Neural crest cell (in vitro differentiated cells): ENCODE data around the gene TMEM45A. TPM values are rescaled to one million over a fixed set of nuclear protein-coding genes. Genes with fewer than 3 reads are reported as not detected.

Experiments used
- DNase-seq: peaks from one replicate; pipeline ENCODE4 v3.0.0; 2021; ENCODE audit warnings: low read depth, mixed read lengths, low spot score
- H3K27ac Mint-ChIP-seq: one replicate; pipeline ENCODE4 v1.8.0; 2021; ENCODE audit warnings: mild to moderate bottlenecking, mixed read lengths; ENCODE audit not compliant: unreplicated experiment
- H3K27me3 Mint-ChIP-seq: 2 replicates; pipeline ENCODE4 v1.8.0; 2021; ENCODE audit warnings: low read depth, mild to moderate bottlenecking, mixed read lengths
- H3K36me3 Mint-ChIP-seq: 2 replicates; pipeline ENCODE4 v1.8.0; 2021; ENCODE audit warnings: low read depth, mild to moderate bottlenecking, mixed read lengths
- H3K4me1 Mint-ChIP-seq: 2 replicates; pipeline ENCODE4 v1.8.0; 2021; ENCODE audit warnings: mixed read lengths
- H3K4me3 Mint-ChIP-seq: one replicate; pipeline ENCODE4 v1.8.0; 2021; ENCODE audit warnings: mild to moderate bottlenecking, mixed read lengths
- H3K9me3 Mint-ChIP-seq: 2 replicates; pipeline ENCODE4 v1.8.0; 2021; ENCODE audit warnings: mixed read lengths
- total RNA-seq: library from RNA; stranded (reverse); gene quantifications from 2 replicates; pipeline ENCODE4 v1.2.1, GENCODE V29; 2021
- TF ChIP-seq, protein P1 (sequence below): fragments of 200-600 bp; sonication (generic); conservative IDR thresholded peaks from 2 replicates; pipeline ENCODE4 v1.5.0; 2021; ENCODE audit warnings: antibody characterized with exemption, mild to moderate bottlenecking

Gene TMEM45A
- total RNA-seq, 1 donor from 2014 or later: 18.7 TPM

DNA sequence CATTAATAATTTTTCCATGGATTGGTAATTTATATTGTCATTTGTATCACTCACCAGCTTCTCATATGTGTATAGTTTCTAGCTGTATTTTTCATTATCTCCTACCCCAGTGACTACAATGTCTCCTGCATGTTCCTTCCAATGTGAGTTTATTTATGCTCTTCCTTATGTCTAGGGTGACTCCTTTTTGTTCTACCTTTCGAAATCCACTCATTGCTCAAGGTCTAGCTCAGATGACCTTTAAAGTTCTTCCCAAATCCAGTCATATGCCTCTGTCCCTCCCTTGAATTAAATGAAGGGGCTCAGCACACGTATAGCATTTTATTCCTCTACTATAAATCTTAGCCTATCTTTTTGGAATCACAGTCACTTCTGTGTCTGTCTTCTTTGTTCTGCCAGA is 53.0 kb downstream of the TMEM45A start:
- TF ChIP-seq, protein P1, sequence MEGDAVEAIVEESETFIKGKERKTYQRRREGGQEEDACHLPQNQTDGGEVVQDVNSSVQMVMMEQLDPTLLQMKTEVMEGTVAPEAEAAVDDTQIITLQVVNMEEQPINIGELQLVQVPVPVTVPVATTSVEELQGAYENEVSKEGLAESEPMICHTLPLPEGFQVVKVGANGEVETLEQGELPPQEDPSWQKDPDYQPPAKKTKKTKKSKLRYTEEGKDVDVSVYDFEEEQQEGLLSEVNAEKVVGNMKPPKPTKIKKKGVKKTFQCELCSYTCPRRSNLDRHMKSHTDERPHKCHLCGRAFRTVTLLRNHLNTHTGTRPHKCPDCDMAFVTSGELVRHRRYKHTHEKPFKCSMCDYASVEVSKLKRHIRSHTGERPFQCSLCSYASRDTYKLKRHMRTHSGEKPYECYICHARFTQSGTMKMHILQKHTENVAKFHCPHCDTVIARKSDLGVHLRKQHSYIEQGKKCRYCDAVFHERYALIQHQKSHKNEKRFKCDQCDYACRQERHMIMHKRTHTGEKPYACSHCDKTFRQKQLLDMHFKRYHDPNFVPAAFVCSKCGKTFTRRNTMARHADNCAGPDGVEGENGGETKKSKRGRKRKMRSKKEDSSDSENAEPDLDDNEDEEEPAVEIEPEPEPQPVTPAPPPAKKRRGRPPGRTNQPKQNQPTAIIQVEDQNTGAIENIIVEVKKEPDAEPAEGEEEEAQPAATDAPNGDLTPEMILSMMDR: no peak
- Mint-ChIP-seq H3K4me3 (no peak overlapping the region), H3K4me1 (no peaks in the 10 kb centered on the region), H3K36me3 (peaks cover 11% of the 10 kb centered on the region), H3K27ac (no peak overlapping the region), H3K27me3 (no peaks in the 10 kb centered on the region), H3K9me3 (peaks cover 12% of the 10 kb centered on the region)
- no peak for DNase-seq

DNA sequence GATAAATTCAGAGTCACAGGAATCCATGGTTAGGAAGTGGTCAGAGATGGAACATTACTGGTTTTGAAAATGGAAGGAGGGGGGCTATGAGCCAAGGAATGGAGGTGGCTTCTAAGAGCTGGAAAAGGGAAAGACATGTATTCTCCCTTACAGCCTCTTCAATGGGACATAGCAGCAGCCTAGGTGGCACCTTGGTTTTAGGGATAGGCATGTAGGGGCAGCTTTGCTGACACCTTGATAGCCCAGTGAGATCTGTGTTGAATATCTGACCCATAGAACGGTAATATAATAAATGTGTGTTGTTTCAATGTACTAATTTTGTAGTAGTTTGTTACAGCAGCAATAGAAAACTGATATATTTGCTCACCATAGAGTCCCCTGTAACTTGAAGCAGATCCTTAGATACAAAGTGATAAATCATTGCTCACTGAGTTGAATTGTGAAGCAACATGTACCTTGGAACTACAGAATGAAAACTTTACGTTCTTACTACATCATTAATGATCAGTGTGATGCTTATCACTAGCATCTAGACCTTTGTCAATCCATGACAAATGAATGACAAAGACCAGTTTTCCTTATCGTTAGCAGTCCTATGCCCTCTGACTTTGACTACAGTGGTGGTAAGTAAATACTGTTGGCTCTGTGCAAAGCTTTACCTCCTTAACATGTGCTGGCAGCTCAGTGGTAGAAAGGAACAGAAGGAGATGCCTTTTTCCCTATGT is 53.8 kb downstream of the TMEM45A start:
- TF ChIP-seq, protein P1: no peak
- H3K27me3 Mint-ChIP-seq: no peaks in the 10 kb centered on the region
- no peaks in the 10 kb centered on the region for H3K4me1 Mint-ChIP-seq
- H3K9me3 Mint-ChIP-seq: peaks cover 7% of the 10 kb centered on the region
- no peak overlapping the region for H3K4me3 Mint-ChIP-seq
- no peak overlapping the region for H3K27ac Mint-ChIP-seq
- H3K36me3 Mint-ChIP-seq: peaks cover 8% of the 10 kb centered on the region
- DNase-seq: no peak

DNA sequence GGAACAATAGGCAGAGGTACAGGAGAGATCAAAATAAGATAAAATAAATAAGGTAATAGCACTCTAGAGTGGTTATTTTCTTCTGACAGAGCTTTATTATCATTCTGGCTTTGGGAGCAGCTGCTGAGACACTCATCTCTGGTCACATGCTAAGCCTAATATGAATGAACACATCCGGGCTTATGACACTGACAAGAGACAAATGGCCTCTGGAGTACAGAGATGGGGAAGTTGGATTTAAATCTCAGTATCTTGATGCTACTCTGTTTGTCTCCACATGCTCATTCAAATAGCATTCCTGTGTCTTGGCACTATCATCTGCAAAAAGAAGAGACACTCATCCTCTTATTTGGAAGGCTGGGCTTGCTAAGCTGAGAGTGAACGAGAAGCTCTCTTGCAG is 55.6 kb downstream of the TMEM45A start:
- no peak overlapping the region for H3K27ac Mint-ChIP-seq
- DNase-seq: no peak
- H3K4me3 Mint-ChIP-seq: no peak overlapping the region
- H3K9me3 Mint-ChIP-seq: no peaks in the 10 kb centered on the region
- H3K4me1 Mint-ChIP-seq: no peaks in the 10 kb centered on the region
- H3K36me3 Mint-ChIP-seq: no peaks in the 10 kb centered on the region
- TF ChIP-seq, protein P1: no peak
- no peaks in the 10 kb centered on the region for H3K27me3 Mint-ChIP-seq

DNA sequence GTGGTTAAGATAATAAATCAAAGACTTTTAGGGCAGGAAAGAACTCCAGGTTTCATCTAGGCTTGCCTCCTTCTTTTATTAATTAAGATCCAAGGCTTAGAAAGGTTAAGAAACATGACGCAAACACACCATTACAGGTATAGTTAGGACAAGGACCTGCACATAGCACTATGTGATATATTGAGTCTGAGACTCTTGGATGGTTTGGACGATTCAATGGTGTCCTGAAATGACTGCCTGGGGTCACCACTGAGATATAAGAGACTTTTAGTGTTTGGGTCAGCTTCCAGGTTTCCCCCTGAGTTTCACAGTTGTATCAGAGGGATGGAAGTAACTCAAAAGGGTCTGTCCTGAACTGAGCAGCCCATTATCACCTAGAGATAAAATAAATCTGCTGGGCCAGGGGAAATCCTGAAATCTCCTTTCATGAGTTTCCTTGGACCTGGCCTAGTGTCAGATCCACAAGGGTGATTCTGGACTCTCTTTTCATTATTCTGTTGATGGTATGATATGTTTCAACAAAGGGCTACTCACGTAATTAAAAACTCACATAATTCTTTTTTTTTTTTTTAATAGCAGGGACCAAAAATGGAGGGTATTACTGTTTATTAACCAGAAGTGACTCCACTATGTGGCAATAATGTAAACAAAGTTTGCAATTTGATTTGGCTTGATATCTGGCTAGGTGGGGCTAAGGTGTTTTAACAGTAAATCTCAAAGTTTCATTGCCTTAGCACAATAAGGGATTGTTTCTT is 61.4 kb downstream of the TMEM45A start:
- H3K27ac Mint-ChIP-seq: no peak overlapping the region
- no peak overlapping the region for H3K4me3 Mint-ChIP-seq
- no peaks in the 10 kb centered on the region for H3K9me3 Mint-ChIP-seq
- DNase-seq: no peak
- TF ChIP-seq, protein P1: no peak
- no peaks in the 10 kb centered on the region for H3K36me3 Mint-ChIP-seq
- no peaks in the 10 kb centered on the region for H3K4me1 Mint-ChIP-seq
- H3K27me3 Mint-ChIP-seq: no peaks in the 10 kb centered on the region

DNA sequence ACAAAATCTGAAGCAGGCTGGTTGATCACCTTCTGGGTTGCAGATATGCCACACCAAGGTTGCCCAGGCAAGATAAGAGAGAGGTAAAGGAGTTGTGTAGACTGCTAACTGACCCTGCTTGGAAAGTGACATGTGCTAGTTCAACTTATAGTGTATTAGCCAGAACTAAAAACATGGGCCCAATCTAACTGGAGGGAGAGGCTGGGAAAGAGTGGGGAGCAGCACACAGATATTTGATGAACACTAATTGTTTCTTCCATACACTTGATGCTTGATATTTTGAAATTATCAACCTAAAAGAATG is 61.9 kb downstream of the TMEM45A start:
- DNase-seq: no peak
- no peaks in the 10 kb centered on the region for H3K27me3 Mint-ChIP-seq
- no peaks in the 10 kb centered on the region for H3K9me3 Mint-ChIP-seq
- H3K36me3 Mint-ChIP-seq: no peaks in the 10 kb centered on the region
- TF ChIP-seq, protein P1: no peak
- no peaks in the 10 kb centered on the region for H3K4me1 Mint-ChIP-seq
- no peak overlapping the region for H3K4me3 Mint-ChIP-seq
- no peak overlapping the region for H3K27ac Mint-ChIP-seq
